Chondrocyte (in vitro differentiated cells): ENCODE data around the gene ZBTB3. TPM values are rescaled to one million over a fixed set of nuclear protein-coding genes. Genes with fewer than 3 reads are reported as not detected.

Experiments used
- DNase-seq: peaks from one replicate; pipeline ENCODE4 v3.0.0; 2021; ENCODE audit warnings: mixed read lengths, low spot score
- H3K27ac Mint-ChIP-seq: one replicate; pipeline ENCODE4 v1.8.0; 2021; ENCODE audit warnings: mild to moderate bottlenecking, moderate library complexity, mixed read lengths; ENCODE audit not compliant: unreplicated experiment
- H3K27me3 Mint-ChIP-seq: 2 replicates; pipeline ENCODE4 v1.8.0; 2021; ENCODE audit warnings: low read depth, mixed read lengths
- H3K36me3 Mint-ChIP-seq: 2 replicates; pipeline ENCODE4 v1.8.0; 2021; ENCODE audit warnings: low read depth, mixed read lengths
- H3K4me1 Mint-ChIP-seq: 2 replicates; pipeline ENCODE4 v1.8.0; 2021; ENCODE audit warnings: low read depth, mild to moderate bottlenecking, mixed read lengths
- H3K4me3 Mint-ChIP-seq: one replicate; pipeline ENCODE4 v1.8.0; 2021; ENCODE audit warnings: mild to moderate bottlenecking, moderate library complexity, mixed read lengths; ENCODE audit not compliant: unreplicated experiment
- H3K9me3 Mint-ChIP-seq: 2 replicates; pipeline ENCODE4 v1.8.0; 2021; ENCODE audit warnings: low read depth, mixed read lengths
- total RNA-seq: library from RNA; stranded (reverse); gene quantifications from 3 replicates; pipeline ENCODE4 v1.2.1, GENCODE V29; 2021
- TF ChIP-seq, protein P1 (sequence below): fragments of 200-600 bp; sonication (generic); IDR thresholded peaks from 2 replicates; pipeline ENCODE4 v1.5.0; 2021; ENCODE audit warnings: antibody characterized with exemption, mild to moderate bottlenecking, moderate library complexity

ZBTB3 gene
- total RNA-seq, 1 donor from 2014 or later: 10.2 TPM

DNA sequence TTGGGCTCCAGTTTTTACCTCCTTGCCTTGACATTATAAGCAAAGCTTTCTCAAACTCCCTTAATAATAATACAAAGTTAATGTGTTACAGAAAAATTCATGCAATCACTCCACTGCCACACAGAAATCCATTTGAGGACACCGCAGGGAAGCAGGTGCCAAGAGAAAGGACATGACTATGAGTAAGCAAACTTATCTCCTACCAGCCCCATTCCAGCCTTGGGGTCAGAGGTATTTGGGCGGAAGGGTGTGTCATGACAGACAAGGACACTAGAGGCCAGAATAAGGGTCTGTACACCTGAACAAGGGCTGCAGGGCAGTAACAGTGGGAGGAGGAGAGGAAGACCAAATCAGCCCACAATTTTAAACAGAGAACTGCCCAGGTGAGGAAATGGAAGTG is 40.6 kb downstream of the ZBTB3 start:
- no peak for DNase-seq
- Mint-ChIP-seq H3K27me3 (no peaks in the 10 kb centered on the region), H3K36me3 (peaks cover 39% of the 10 kb centered on the region), H3K4me3 (no peak overlapping the region), H3K9me3 (no peaks in the 10 kb centered on the region), H3K4me1 (peaks cover 27% of the 10 kb centered on the region), H3K27ac (peak overlapping the region; percentile 37)
- TF ChIP-seq, protein P1, sequence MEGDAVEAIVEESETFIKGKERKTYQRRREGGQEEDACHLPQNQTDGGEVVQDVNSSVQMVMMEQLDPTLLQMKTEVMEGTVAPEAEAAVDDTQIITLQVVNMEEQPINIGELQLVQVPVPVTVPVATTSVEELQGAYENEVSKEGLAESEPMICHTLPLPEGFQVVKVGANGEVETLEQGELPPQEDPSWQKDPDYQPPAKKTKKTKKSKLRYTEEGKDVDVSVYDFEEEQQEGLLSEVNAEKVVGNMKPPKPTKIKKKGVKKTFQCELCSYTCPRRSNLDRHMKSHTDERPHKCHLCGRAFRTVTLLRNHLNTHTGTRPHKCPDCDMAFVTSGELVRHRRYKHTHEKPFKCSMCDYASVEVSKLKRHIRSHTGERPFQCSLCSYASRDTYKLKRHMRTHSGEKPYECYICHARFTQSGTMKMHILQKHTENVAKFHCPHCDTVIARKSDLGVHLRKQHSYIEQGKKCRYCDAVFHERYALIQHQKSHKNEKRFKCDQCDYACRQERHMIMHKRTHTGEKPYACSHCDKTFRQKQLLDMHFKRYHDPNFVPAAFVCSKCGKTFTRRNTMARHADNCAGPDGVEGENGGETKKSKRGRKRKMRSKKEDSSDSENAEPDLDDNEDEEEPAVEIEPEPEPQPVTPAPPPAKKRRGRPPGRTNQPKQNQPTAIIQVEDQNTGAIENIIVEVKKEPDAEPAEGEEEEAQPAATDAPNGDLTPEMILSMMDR: no peak

DNA sequence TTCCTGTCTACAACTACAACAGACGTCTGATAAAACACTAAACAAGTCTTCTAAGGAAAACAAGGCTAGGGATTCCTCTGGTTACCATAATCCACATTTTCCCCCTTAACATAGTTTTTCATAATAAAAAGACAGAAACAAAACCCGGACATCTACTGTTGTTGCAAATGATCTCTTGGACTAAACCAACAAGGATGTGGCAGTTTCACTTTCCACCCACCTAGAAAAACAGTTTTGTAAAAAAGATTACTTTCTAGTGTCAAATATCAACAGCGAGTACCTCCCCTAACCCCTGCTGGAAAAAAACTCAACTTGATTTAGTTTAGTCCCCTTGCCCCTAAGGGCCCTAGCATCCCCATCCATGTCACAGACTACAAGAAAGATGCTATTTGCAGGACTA is 41.1 kb downstream of the ZBTB3 start:
- Mint-ChIP-seq H3K4me1 (peaks cover 25% of the 10 kb centered on the region), H3K27me3 (no peaks in the 10 kb centered on the region), H3K9me3 (no peaks in the 10 kb centered on the region), H3K27ac (peak overlapping the region; percentile 30), H3K36me3 (peaks cover 34% of the 10 kb centered on the region), H3K4me3 (no peak overlapping the region)
- DNase-seq: no peak
- TF ChIP-seq, protein P1: no peak

DNA sequence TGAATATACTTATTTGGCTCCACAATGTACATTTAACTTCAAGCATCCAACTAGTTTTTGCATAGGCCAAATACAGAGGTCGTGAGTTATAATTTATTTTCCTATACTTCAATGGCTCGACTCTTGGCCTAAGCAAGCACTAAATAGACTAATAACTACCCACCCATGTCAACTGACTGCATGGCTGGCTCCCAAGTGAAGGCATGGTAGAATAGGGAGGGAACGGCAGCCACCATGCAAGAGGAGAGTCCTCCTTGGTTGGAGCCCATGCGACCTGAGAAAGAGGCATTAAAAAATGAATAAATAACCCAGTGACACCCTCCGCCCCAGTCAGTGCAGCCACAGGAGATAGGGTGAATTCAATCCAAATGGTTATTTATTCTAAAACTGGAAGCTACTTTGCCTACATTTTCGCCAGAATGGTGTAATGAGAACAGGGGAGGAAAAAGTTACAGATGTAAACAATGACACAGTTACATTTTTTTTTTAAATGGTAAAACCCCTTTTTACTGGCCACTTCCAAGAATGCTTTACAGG is 41.6 kb downstream of the ZBTB3 start:
- H3K9me3 Mint-ChIP-seq: no peaks in the 10 kb centered on the region
- DNase-seq: no peak
- H3K27ac Mint-ChIP-seq: peak overlapping the region; percentile 9
- H3K4me3 Mint-ChIP-seq: no peak overlapping the region
- TF ChIP-seq, protein P1: no peak
- H3K36me3 Mint-ChIP-seq: peaks cover 34% of the 10 kb centered on the region
- H3K27me3 Mint-ChIP-seq: no peaks in the 10 kb centered on the region
- peaks cover 26% of the 10 kb centered on the region for H3K4me1 Mint-ChIP-seq

DNA sequence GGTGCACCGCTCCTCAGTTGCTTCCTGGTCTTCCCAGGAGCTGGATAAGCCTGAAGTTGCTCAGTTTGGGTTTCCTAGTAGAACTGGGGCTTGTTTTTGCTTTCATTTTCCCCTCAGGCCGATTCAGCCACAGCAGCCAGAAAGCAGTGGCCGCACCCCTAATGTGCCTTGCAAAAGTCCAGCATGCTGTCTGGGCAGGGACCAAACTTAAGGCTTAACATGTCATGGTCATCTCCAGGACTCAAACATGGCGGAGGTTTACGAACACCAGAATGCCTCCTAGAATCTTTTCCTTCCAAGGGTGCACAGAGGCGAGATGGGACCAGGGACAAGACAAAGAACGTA is 44.0 kb downstream of the ZBTB3 start:
- Mint-ChIP-seq H3K27ac (peak overlapping the region; percentile 99), H3K4me3 (peak overlapping the region; percentile 87), H3K9me3 (no peaks in the 10 kb centered on the region), H3K36me3 (peaks cover 17% of the 10 kb centered on the region), H3K27me3 (no peaks in the 10 kb centered on the region), H3K4me1 (peaks cover 42% of the 10 kb centered on the region)
- no peak for DNase-seq
- TF ChIP-seq, protein P1: no peak

DNA sequence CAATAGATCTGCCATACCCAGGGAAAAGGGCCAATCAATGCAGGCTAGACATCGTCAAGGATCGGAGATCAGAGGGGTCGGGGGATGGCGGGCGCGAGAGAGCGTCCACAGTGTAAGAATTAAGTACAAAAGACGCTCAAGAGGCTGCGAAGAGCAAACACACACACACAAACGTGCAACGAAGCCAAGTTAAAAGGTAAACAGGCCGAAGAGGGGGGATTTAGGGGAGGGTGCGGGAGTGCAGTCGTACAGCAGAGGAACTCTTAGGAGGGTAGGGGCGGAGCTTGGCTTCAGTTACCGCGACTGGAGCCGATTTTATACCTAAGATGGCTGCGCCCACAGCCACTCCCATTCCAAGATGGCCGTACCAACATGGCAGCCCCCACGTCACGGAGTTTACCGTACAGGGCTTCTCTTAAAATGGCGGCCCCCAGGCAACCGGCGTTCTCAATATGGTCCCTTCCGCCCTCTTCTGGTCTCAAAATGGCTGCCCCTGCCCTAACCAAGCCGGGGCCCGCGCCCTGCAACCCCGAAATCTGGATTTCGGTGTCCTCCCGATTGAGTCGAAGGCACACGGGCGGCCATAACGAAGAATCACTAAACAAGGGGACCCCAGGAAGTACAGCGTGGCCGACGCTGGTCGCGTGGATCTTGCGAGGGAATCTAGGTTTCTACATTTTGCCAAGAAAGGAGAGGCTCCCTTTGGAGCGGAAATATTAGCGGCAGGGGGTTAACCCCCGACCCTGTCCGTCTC is 44.5 kb downstream of the ZBTB3 start:
- Mint-ChIP-seq H3K9me3 (no peaks in the 10 kb centered on the region), H3K36me3 (peaks cover 14% of the 10 kb centered on the region), H3K27me3 (no peaks in the 10 kb centered on the region), H3K4me3 (peak overlapping the region; percentile 87), H3K4me1 (peaks cover 42% of the 10 kb centered on the region), H3K27ac (peak overlapping the region; percentile 99)
- TF ChIP-seq, protein P1: peak; percentile 42
- DNase-seq: peak; percentile 98
